C4-2B (cell line): Measurements from ENCODE around the gene ABHD12B.

Source experiments
- CTCF ChIP-seq: fragments of 450-650 bp; conservative IDR thresholded peaks from 2 replicates; pipeline ENCODE4 v1.5.1; 2017; ENCODE audit warnings: mild to moderate bottlenecking
- ZFX ChIP-seq: fragments of 450-650 bp; IDR thresholded peaks from 2 replicates; pipeline ENCODE4 v1.6.1; 2017

GRCh38 chr14:50937325-50937724, 65.5 kb downstream of the ABHD12B start:
- TF ChIP-seq CTCF (no peak), ZFX (no peak)
